ENCODE results near the gene FLG2.

Gene FLG2

GRCh38 chr1:152349611-152350010 lies 10.2 kb downstream of the FLG2 start:
- no peak for TF ChIP-seq CTCF (IDR thresholded peaks at IDR 0.05; ENCODE audit: low read depth, low read length, missing control alignments)
- no peak for DNase-seq (ENCODE audit: extremely low read depth, low read depth)
- H3K4me3 ChIP-seq (replicated peaks; ENCODE audit: low read depth, low read length), result no peak overlapping the region

GRCh38 chr1:152348447-152348846 lies 11.4 kb downstream of the FLG2 start:
- no peak overlapping the region for H3K4me3 ChIP-seq (replicated peaks; ENCODE audit: low read depth, low read length)
- no peak for TF ChIP-seq CTCF (IDR thresholded peaks at IDR 0.05; ENCODE audit: low read depth, low read length, missing control alignments)
- DNase-seq (ENCODE audit: extremely low read depth, low read depth), result no peak

GRCh38 chr1:152347116-152347728 lies 12.6 kb downstream of the FLG2 start:
- peak; percentile 83 for TF ChIP-seq CTCF (IDR thresholded peaks at IDR 0.05; ENCODE audit: low read depth, low read length, missing control alignments)
- H3K4me3 ChIP-seq (replicated peaks; ENCODE audit: low read depth, low read length), result no peak overlapping the region
- DNase-seq (ENCODE audit: extremely low read depth, low read depth), result peak; percentile 32

GRCh38 chr1:152344438-152344837 lies 15.4 kb downstream of the FLG2 start:
- DNase-seq (ENCODE audit: extremely low read depth, low read depth), result no peak
- no peak overlapping the region for H3K4me3 ChIP-seq (replicated peaks; ENCODE audit: low read depth, low read length)
- TF ChIP-seq CTCF (IDR thresholded peaks at IDR 0.05; ENCODE audit: low read depth, low read length, missing control alignments), result no peak

GRCh38 chr1:152343006-152343405 lies 16.8 kb downstream of the FLG2 start:
- H3K4me3 ChIP-seq (replicated peaks; ENCODE audit: low read depth, low read length), result no peak overlapping the region
- no peak for TF ChIP-seq CTCF (IDR thresholded peaks at IDR 0.05; ENCODE audit: low read depth, low read length, missing control alignments)
- DNase-seq (ENCODE audit: extremely low read depth, low read depth), result no peak

DNA sequence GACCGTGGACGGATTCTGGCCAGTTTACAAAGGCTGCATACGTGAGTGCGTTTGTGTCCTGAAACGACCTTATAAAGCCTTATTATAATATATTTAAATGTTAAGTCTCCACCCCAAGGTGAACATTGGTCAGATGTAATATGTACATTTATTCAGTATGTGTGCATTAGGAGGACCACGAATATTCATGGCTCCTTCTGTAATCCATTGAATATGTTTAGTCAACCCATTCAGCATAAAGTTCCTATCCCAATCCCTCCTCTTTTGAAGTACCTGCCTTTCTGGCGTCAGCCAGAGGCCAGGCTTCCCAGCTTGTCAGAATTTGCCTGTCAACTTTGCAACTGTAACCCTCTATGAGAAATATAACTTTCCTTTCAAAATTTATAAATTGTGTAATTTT lies 24.4 kb downstream of the FLG2 start:
- TF ChIP-seq CTCF (IDR thresholded peaks at IDR 0.05; ENCODE audit: low read depth, low read length, missing control alignments), result no peak
- no peak for DNase-seq (ENCODE audit: extremely low read depth, low read depth)
- no peak overlapping the region for H3K4me3 ChIP-seq (replicated peaks; ENCODE audit: low read depth, low read length)

- no peak for DNase-seq (ENCODE audit: extremely low read depth, low read depth)
- TF ChIP-seq CTCF (IDR thresholded peaks at IDR 0.05; ENCODE audit: low read depth, low read length, missing control alignments), result no peak
- no peak overlapping the region for H3K4me3 ChIP-seq (replicated peaks; ENCODE audit: low read depth, low read length)
Observed at GRCh38 chr1:152328801-152329391, 30.9 kb downstream of the FLG2 start.

All from HFF-Myc (cell line).